ENCODE results near the gene RPL14.

RPL14 gene

DNA sequence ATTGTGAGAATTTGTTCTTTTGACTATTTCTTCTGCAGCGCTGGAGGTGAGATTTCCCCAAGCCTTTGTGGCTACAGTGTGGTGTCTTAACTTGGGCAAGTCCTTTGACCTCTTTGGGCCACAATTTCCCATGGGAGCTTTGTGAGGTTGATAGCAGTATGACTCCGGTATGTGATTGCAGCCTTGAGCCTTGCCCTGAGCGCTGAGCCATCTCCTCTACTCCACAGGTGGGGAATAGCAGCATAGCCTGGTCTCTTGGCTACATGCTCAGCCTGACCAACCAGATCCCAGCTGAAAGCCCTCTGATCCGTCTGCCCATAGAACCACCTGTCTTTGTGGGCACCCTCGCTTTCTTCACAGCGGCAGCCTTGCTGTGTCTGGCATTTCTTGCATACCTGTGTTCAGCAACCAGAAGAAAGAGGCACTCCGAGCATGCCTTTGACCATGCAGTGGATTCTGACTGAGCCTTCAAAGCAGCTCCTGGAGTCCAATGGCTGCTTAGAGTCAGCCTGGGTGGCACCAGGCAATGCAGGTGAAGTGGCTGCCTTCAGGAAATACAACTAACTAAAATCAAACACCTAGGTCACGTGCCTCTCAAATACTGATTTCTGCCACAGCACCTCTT, 30.0 kb upstream of the RPL14 start:
- no peak for ATAC-seq
- TF ChIP-seq ESRRG (CRISPR knock-in tag; IDR thresholded peaks at IDR 0.05) (no peak), ZNF565 (CRISPR knock-in tag; conservative IDR thresholded peaks at IDR 0.05; ENCODE audit: low read depth) (no peak), CSDC2 (CRISPR knock-in tag; IDR thresholded peaks at IDR 0.05) (no peak), ARNTL (CRISPR knock-in tag; IDR thresholded peaks at IDR 0.05; ENCODE audit: borderline replicate concordance, low read depth) (no peak), SNAI2 (CRISPR knock-in tag; IDR thresholded peaks at IDR 0.05) (no peak), ZC3H10 (CRISPR knock-in tag; IDR thresholded peaks at IDR 0.05) (no peak)
- TF ChIP-seq, protein P1, sequence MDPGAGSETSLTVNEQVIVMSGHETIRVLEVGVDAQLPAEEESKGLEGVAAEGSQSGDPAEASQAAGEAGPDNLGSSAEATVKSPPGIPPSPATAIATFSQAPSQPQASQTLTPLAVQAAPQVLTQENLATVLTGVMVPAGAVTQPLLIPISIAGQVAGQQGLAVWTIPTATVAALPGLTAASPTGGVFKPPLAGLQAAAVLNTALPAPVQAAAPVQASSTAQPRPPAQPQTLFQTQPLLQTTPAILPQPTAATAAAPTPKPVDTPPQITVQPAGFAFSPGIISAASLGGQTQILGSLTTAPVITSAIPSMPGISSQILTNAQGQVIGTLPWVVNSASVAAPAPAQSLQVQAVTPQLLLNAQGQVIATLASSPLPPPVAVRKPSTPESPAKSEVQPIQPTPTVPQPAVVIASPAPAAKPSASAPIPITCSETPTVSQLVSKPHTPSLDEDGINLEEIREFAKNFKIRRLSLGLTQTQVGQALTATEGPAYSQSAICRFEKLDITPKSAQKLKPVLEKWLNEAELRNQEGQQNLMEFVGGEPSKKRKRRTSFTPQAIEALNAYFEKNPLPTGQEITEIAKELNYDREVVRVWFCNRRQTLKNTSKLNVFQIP (CRISPR knock-in tag; IDR thresholded peaks at IDR 0.05; ENCODE audit: borderline replicate concordance, low read depth): no peak

DNA sequence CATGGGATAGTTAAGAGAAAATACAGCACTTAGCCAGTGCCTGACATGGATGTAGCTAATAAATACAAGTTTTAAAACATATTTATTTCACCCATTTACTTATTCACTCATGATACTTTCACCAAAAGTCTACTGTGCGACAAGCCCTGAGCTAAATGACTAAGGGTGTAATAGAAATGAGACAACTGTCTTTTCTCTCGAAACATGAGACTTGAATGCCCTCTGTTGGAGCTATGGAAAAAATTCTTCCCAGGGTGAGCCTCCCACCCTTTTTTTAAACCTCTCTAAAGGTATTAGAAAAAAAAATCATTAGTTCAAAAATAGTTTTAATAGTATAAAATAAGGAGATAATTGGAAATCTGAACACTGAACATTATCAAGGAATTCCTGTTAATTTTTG, 24.3 kb upstream of the RPL14 start:
- ATAC-seq: no peak
- TF ChIP-seq OSR1 (CRISPR knock-in tag; IDR thresholded peaks at IDR 0.05) (no peak), ARNTL (CRISPR knock-in tag; IDR thresholded peaks at IDR 0.05; ENCODE audit: borderline replicate concordance, low read depth) (no peak), RARB (CRISPR knock-in tag; IDR thresholded peaks at IDR 0.05) (no peak), ZNF70 (CRISPR knock-in tag; IDR thresholded peaks at IDR 0.05) (no peak), ZFP3 (CRISPR knock-in tag; IDR thresholded peaks at IDR 0.05) (no peak), PPARA (CRISPR knock-in tag; IDR thresholded peaks at IDR 0.05; ENCODE audit: borderline replicate concordance) (no peak)

DNA sequence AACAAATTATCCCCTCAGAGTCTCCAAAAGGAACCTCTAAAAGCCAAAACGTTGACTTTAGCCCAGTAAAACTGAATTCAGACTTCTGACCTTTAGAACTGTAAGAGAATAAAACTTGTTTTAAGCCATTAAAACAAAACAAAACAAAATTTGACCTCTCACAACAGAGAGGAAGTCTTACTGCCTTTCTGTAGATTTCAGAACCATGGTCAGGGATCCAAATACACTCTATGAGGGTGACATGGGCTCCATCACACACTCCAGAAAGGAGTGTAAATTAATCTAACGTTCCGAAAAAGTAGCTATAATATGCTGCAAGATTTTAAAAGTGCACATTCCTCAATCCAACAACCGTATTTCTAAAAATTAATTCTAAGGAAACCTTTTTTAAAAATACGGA, 19.2 kb upstream of the RPL14 start:
- TF ChIP-seq, protein P1 (CRISPR knock-in tag; IDR thresholded peaks at IDR 0.05; ENCODE audit: borderline replicate concordance, low read depth): no peak

DNA sequence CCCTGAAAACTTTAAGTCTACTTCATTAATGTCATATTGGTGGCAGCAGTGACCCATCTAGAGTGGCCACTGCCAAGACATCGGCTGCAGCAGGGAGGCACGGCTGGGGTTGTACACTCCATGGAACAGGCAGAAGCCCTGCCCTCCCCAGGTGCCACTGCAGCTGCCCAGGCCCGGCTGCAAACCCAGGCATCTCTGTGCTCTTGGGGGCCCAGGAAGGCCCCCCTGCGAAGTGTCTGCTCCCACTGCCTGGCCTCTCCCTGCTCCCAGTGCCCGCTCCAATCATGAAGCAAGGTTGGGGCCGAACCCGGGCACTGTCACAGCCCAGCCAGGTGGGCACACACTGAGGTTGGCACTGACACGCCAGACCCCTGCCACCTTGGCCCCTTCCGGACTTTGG, 12.1 kb upstream of the RPL14 start:
- ATAC-seq: no peak
- TF ChIP-seq ZC3H10 (CRISPR knock-in tag; IDR thresholded peaks at IDR 0.05) (no peak), ZNF8 (CRISPR knock-in tag; IDR thresholded peaks at IDR 0.05) (no peak), OSR1 (CRISPR knock-in tag; IDR thresholded peaks at IDR 0.05) (no peak), TOX (CRISPR knock-in tag; IDR thresholded peaks at IDR 0.05; ENCODE audit: borderline replicate concordance) (no peak), TCF4 (CRISPR knock-in tag; IDR thresholded peaks at IDR 0.05; ENCODE audit: borderline replicate concordance) (no peak), GLIS3 (CRISPR knock-in tag; IDR thresholded peaks at IDR 0.05) (no peak), PPARA (CRISPR knock-in tag; IDR thresholded peaks at IDR 0.05; ENCODE audit: borderline replicate concordance) (no peak), SNAI2 (CRISPR knock-in tag; IDR thresholded peaks at IDR 0.05) (no peak)
- TF ChIP-seq, protein P2, sequence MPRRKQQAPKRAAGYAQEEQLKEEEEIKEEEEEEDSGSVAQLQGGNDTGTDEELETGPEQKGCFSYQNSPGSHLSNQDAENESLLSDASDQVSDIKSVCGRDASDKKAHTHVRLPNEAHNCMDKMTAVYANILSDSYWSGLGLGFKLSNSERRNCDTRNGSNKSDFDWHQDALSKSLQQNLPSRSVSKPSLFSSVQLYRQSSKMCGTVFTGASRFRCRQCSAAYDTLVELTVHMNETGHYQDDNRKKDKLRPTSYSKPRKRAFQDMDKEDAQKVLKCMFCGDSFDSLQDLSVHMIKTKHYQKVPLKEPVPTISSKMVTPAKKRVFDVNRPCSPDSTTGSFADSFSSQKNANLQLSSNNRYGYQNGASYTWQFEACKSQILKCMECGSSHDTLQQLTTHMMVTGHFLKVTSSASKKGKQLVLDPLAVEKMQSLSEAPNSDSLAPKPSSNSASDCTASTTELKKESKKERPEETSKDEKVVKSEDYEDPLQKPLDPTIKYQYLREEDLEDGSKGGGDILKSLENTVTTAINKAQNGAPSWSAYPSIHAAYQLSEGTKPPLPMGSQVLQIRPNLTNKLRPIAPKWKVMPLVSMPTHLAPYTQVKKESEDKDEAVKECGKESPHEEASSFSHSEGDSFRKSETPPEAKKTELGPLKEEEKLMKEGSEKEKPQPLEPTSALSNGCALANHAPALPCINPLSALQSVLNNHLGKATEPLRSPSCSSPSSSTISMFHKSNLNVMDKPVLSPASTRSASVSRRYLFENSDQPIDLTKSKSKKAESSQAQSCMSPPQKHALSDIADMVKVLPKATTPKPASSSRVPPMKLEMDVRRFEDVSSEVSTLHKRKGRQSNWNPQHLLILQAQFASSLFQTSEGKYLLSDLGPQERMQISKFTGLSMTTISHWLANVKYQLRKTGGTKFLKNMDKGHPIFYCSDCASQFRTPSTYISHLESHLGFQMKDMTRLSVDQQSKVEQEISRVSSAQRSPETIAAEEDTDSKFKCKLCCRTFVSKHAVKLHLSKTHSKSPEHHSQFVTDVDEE (CRISPR knock-in tag; IDR thresholded peaks at IDR 0.05): no peak
- TF ChIP-seq, protein P3, sequence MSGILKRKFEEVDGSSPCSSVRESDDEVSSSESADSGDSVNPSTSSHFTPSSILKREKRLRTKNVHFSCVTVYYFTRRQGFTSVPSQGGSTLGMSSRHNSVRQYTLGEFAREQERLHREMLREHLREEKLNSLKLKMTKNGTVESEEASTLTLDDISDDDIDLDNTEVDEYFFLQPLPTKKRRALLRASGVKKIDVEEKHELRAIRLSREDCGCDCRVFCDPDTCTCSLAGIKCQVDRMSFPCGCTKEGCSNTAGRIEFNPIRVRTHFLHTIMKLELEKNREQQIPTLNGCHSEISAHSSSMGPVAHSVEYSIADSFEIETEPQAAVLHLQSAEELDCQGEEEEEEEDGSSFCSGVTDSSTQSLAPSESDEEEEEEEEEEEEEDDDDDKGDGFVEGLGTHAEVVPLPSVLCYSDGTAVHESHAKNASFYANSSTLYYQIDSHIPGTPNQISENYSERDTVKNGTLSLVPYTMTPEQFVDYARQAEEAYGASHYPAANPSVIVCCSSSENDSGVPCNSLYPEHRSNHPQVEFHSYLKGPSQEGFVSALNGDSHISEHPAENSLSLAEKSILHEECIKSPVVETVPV (CRISPR knock-in tag; IDR thresholded peaks at IDR 0.05): no peak
- TF ChIP-seq, protein P4, sequence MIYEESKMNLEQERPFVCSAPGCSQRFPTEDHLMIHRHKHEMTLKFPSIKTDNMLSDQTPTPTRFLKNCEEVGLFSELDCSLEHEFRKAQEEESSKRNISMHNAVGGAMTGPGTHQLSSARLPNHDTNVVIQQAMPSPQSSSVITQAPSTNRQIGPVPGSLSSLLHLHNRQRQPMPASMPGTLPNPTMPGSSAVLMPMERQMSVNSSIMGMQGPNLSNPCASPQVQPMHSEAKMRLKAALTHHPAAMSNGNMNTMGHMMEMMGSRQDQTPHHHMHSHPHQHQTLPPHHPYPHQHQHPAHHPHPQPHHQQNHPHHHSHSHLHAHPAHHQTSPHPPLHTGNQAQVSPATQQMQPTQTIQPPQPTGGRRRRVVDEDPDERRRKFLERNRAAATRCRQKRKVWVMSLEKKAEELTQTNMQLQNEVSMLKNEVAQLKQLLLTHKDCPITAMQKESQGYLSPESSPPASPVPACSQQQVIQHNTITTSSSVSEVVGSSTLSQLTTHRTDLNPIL (CRISPR knock-in tag; IDR thresholded peaks at IDR 0.05; ENCODE audit: low read depth): no peak

More for the DNA sequence above, 19.2 kb upstream of the RPL14 start:
- ATAC-seq: no peak

Measured in SK-N-SH treated with all-trans-retinoic acid at 6 μM for 48 hours (cell line).